Stimulated activated CD8-positive, alpha-beta memory T cell treated with anti-CD3 and anti-CD28 coated beads, Interleukin-7, amount 100 ng/mL, for 1 hour (primary cell): Measurements from ENCODE around the gene FKTN.

Source experiments
- DNase-seq, 2 donors: peaks; one replicate each; pipeline ENCODE4 v3.0.0-alpha.2; 2020; ENCODE audit warnings: low read depth in 2 of 2

FKTN gene

GRCh38 chr9:105632807-105633206, 74.9 kb downstream of the FKTN start:
- no peak for DNase-seq

DNA sequence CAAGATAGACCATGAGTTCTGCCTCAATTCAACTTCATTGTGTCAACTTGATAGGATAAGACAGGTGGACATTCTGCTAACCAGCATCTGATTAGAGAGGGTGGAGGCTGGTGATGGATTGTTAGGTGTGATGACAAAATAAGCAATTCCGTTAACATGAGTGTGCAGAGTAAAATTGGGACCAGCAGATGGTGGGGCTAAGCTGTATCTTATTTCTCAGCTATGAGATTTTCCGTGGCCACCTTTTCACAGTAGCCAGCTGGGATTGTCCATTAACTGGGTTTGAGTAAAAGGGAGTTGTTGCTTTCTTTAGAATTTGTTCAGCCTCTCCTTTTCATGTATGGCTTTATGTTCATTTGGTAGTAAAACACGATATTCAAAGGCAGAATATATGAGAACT, 75.5 kb downstream of the FKTN start:
- no peak for DNase-seq

GRCh38 chr9:105636331-105636730, 78.4 kb downstream of the FKTN start:
- DNase-seq = no peak

GRCh38 chr9:105637787-105638395, 80.0 kb downstream of the FKTN start:
- no peak for DNase-seq

GRCh38 chr9:105639936-105640335, 82.0 kb downstream of the FKTN start:
- DNase-seq = no peak

DNA sequence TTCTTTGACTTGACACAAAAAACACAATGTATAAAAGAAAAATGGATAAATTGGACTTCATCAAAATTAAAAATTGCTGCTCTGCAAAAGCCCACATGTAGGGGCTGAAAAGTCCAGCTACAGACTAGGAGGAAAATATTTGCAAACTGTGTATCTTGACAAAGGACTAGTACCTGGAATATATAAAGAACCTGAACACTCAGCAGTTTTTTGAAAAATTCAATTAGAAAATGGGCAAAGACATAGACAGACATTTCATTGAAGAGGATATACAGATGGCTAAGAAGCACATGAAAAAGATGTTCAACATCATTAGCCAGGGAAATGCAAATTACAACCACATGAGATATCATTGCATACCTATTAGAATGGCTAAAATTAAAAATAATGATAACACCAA, 85.9 kb downstream of the FKTN start:
- DNase-seq = no peak

DNA sequence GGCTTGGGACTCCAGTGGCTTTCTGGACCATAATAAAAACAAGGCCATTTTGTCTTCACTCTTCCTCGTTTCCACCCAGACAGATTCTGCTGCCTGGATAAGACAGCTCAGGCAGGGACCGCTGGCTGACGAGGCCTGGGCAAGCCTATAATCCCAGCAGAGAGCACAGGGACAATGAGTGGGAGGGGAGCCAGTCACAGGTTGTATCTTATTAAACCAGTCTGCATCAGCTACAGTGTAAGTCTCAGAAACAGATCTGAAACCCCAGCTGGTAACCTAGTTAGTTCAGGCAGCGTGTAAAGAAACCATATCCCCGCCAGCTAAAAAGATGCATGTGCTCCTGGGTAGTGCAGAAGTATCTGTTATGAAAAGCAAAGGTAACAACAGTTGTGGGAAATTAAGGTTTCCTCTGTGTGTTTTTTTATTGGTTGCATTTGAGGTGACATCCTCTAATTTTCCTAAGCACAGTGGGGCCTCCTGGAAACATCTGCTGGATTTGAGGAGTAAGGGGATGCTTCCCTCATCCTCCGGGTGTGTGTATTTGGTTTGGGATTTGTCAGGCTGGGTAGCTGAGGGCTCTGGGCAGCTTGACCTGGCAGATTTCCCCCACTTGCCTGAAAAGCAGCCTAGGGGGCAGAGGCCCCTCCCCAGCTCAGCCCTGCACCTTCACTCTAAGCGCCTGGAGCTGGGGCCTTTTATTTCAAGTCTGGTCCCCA, 89.1 kb downstream of the FKTN start:
- DNase-seq = no peak

DNA sequence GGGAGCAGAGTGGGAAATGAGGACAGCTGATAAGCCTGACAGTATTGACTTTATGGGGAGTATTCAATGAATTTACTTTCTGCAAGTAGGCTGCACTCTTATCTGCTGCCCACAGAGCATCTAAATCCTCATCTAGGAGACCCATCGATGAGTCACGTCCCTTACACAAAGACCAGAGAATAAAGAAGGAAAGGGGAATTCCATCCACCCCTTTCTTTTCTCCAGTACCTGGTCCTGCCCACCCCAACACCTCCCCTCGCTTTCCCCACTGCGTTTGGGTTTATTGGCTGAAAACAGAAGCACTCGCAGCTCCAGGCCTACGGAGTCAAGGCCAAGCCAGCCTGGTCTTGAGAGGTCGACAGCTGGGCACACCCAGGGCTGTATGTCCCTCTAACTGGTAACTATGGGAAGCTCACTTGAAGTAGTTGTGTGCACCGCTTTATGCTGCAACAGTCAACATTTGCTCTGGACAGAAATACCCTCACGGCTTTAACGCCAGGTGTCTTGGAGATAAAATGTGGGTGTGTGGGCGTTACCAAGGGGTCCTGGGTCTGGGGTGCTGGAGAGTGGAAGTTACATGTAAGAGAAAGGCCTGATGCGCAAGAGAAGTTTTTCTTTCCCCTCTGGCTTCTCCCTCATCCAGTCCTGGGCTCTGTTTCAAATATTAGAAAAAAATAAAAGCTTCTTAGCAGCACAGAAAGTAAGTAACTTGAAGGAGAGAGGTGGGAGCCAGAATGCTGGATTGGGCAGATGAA, 89.8 kb downstream of the FKTN start:
- DNase-seq = no peak

- DNase-seq = no peak
These were observed 93.9 kb downstream of the FKTN start for GRCh38 chr9:105651806-105652205.

- DNase-seq = no peak
These were observed 98.4 kb downstream of the FKTN start for GRCh38 chr9:105656131-105656921.

GRCh38 chr9:105658351-105658750, 100.4 kb downstream of the FKTN start:
- DNase-seq = no peak

DNA sequence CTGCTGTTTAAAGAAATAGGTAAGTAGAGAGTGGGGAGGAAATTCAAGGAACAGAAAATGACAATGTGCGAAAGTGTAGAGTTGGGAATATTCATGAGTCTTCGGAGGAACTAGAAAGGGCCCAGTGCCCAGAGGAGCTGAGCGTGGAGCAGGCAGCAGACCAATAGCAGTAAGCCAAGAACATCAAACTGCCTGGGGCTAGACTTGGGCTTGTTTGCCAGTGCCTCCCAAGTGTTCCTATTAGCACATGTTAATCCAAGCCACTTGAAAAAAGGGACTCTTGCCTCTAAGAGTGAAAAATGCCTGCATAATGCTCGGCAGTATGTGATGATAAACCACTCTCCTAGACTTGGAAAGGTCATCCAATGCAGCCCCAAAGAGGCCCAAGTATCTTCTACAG, 103.1 kb downstream of the FKTN start:
- no peak for DNase-seq

GRCh38 chr9:105662184-105663104, 104.5 kb downstream of the FKTN start, which contains the start of gene TAL2:
TAL2 (plus strand) TSS chr9:105662457; CDS start chr9:105662497, 40 bp downstream.
- no peak for DNase-seq

DNA sequence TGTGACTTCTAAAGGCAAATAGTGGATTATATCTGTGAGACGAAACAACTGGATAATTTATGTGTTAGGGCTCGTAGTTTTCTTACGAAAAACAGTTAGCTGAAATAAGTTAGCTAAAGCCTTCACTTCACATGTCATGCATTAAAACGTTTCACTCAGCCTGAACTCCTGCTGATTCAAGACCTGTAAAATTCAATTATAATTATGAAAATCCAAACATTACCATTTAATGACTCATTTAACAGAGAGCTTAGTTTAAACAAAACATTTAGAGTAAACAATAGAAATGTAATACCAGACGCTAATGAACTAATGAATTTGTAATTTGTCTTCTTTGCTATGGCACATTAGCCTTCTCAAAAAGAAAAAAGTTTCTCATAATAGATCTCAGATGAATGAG, 106.0 kb downstream of the FKTN start:
- no peak for DNase-seq

DNA sequence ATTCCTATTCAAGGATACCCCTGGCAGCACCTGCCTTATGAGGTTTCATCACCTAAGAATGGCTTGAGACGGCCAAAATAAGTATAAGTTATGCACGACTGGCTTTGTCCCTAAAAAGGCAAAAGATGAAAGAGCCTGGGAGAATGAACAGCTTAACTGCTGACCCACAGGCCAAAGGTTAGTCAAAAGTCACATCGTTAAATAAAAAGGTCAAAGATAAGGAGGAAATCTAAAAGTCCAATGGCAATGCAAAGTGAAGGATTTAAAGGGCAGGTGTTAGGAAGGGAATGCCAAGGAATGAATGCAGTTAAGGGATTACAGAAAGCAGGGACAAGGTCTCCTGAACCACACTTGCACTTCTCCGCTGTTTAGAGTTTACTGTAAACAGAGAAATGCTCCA, 109.9 kb downstream of the FKTN start:
- DNase-seq = no peak

- no peak for DNase-seq
These were observed 112.4 kb downstream of the FKTN start for GRCh38 chr9:105670315-105670714.

- no peak for DNase-seq
These were observed 112.8 kb downstream of the FKTN start for GRCh38 chr9:105670775-105671174.

- DNase-seq = no peak
These were observed 114.8 kb downstream of the FKTN start for GRCh38 chr9:105672711-105673234.

- DNase-seq = no peak
These were observed 116.0 kb downstream of the FKTN start for GRCh38 chr9:105673850-105674387.

DNA sequence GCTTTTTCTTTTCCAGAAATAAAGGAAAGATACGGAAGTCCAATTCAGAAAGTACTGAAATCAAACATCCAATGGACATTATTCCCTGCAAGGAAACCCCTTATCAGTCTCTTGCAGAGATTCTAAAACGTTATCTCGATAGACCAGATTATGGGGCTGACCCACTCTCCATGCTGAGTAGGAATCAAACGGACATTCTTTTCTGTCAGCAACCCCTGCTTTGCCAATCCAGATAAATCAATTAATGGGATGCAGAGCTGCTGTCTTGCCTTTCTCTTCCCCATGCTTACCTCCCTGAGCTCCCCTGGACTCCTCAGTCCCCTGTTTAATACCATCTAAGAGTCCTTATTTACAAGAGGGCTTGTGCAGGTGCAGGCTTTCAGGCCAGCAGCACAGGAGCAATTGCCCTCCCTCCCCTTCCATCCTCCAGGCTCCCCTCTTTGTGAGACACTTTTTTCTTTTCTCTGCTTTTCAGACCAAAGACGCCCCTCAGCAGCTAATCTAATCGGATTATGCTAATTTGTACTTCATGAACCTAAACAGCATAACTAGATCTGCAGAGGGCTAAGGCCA, 118.5 kb downstream of the FKTN start:
- DNase-seq = no peak
